ENCODE results near the gene AGAP1.
A peak's percentile ranks its signal among the peaks of the same experiment; 100 is the strongest.

Gene AGAP1

DNA sequence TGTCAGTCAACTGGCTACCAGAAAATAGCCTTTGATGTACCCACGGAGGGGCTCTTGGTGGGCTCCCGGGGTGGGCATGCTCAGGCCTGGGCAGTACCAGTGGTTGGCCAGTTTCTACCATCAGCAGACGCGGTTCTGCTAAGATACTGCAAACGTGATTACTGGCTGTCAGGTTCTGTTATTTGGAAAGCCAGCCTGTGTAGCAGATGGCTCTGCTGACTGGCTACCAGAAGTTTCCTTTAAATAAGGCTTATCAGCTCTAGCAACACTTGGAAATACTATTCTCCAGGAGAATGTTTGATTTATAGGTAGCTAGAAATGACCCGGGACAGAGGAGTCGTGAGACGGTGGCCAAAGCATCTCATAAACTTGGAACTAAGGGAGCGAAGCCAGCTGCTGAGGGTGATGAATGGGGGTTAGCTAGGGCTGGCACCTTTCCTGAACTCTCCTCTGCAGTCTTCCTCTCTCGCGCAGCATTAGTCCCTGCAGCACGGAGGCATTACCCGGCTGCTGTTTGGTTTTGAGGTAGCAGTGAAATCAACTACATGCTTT lies 171.9 kb downstream of the AGAP1 start:
- DNase-seq (ENCODE audit: low read depth): peak; percentile 53

DNA sequence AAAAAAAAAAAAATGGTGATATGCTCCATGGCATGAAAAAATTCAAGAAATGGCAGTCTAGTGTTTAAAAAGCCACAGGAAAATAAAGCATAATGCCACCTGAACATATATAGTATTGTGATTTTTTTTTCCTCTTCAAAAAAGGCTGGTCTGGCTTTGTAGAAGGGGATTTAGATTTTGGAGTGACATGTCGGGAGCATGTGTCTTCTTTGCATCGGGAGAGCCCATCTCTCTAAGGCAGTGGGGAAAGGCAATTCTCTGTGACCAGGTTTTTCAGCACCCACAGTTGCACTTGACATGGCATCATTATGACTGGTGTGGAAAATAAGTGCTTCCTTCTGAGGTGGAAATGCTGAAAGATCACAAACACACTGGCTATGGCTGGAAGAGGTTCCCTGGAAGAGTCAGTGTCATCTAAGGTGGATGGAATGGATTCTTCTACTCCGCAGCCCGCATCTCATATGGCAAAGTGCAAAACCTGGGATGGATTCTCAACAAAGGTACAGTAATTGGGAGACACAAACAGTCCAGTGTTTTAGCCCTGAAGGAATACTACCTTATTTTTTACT lies 172.5 kb downstream of the AGAP1 start:
- DNase-seq (ENCODE audit: low read depth): peak; percentile 86

DNA sequence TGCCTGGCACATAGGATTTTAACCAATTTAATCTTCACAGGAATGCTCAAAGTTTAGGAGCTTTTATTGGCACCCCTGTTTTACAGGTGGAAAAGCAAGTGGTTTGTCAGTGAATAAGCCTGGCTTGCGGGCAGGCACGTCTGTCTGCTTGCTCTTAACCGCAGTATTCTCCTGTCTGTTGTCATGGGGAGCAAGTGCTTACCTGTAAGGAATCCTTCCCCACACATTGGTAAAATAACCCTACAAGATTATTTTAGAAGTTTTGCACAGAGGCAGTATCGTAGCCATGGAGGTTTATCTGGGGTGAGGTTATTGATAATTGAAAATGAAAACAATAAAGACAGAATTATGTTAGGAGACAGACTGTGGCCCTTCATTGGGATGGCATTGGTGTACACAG lies 174.9 kb downstream of the AGAP1 start:
- no peak for DNase-seq (ENCODE audit: low read depth)

DNA sequence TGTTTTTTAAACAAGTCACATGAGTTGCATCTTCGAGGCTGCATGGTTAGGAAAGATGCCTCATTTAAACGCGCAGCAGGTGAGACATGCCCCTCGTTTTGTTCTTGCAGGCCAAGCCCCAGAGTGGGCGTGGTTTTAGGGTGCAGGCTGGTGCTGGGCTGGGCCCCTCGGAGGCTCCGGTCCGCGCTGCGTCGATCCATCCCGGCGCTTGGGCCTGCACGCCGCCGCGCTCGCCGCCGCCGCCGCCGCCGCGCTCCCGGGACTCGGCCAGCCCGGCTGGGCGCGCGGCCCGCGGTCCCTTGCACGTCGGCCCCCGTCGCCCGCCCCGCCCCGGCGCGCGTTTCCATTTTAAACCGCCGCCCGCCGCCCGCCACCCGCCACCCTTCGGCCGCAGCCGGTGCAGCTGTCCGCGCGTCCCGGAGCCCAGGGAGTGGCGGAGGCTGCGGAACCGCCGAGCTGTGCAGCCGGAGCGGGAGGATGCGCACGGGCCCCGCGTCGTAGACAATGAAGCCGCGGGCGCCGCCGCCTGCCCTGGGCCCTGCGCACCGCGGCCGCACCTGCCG lies 175.5 kb downstream of the AGAP1 start:
- peak; percentile 67 for DNase-seq (ENCODE audit: low read depth)

GRCh38 chr2:235669983-235670962 lies 176.4 kb downstream of the AGAP1 start:
- DNase-seq (ENCODE audit: low read depth): peak; percentile 79

GRCh38 chr2:235670974-235671787 lies 177.3 kb downstream of the AGAP1 start:
- no peak for DNase-seq (ENCODE audit: low read depth)

GRCh38 chr2:235672720-235673119 lies 178.9 kb downstream of the AGAP1 start:
- DNase-seq (ENCODE audit: low read depth): no peak

GRCh38 chr2:235674146-235674545 lies 180.3 kb downstream of the AGAP1 start:
- no peak for DNase-seq (ENCODE audit: low read depth)

GRCh38 chr2:235674812-235675211 lies 181.0 kb downstream of the AGAP1 start:
- no peak for DNase-seq (ENCODE audit: low read depth)

DNA sequence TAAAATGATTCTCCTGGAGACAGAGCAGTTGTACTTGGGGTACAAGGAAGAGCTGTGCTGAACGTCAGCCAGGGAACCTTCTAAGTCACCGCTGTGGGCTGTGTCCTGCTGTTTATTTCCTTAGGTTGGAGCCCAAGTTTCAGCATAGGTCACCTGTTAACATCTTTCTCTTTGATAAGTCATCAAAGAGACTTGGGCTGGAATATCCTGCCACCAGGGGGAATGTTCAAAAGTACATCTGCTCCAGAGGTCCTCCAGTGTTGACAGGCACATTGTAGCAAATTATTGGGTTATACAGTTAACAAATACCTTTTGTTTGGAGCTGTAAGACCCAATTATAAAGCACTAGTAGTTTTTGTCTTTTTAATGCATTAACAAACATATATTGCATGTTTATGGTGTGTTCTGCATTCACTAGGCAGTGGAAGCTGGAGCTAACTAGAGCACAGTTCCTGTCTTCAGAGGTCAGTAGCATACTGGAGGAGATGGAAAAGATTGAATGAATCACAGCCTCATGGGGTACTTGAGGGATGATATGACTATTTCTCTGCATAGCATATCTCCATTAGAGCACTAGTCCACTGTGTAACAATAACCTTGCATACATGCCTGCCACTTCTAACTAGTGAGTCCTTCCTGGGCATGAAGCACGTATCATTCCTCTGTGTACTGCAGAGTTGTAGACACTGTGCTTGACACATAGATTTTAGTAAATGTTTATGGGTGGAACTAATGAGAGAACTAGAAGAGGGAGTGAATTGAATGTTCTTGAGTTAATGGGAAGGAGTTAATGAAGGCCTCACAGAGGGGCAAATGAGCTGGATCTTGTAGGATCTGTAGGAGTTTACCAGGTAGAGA lies 182.1 kb downstream of the AGAP1 start:
- peak; percentile 54 for DNase-seq (ENCODE audit: low read depth)

GRCh38 chr2:235676536-235676799 lies 182.6 kb downstream of the AGAP1 start:
- no peak for DNase-seq (ENCODE audit: low read depth)

DNA sequence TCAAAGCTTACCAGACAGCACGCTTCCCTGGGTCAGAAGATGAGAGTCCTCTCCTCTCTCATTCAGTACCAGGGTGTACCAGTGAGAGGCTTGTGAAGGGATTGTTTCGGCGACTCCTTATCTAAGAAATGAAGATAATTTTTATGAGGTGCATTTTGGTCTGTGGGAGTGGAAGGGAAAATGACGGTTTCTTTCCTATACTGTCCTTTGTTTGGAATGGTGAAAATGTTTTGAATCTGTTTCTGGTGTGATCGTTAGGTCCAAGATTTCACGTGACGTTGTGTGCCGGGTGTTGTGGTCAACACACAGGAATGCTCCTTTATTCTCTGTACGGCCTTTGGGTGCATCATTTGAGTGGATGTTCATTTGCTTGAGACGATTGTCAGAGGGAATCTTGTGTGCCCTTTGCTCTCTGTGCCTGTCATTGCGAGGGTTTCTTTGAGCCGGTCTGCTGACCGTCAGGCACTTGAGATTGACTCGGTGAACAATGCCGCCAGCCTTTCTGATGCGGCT lies 183.5 kb downstream of the AGAP1 start:
- no peak for DNase-seq (ENCODE audit: low read depth)

DNA sequence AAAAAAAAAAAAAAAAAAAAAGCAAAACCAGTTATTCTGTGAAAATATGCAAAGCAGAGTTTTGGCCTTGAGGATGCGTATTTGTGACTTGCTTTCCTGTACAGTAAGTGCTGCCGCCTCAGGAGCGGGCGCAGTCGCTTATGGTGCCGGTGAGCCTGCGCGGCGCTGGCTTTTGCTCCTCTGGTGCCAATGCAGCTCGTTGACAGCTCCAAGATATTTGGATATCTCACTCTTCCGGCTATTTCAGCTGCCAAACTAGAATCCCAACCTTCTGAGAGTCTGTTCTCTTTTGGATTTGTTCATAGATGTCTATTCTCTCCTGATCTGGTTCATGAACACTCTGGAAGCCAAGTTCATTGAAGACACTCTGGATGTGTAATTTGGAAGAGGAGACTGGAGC lies 184.1 kb downstream of the AGAP1 start:
- no peak for DNase-seq (ENCODE audit: low read depth)

GRCh38 chr2:235678712-235679111 lies 184.9 kb downstream of the AGAP1 start:
- no peak for DNase-seq (ENCODE audit: low read depth)

DNA sequence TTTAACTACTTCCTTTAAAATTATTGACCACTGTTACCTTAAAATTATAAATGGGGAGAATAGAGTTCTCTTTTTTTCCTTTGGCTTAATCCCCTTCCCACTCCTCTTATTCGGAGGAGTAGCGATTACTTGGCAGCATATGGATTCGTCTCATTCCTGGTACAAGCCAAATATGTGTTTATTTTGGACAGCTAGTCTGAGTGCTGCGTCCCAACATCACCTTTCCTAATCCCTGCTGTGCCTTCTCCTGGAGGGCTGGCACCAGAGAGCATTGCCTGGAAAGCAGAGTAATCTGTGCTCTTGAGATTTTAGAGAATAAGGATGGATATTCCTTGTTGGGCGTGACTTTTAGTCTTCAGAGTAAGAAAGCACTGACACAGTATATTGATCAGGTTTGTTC lies 185.6 kb downstream of the AGAP1 start:
- no peak for DNase-seq (ENCODE audit: low read depth)

- no peak for DNase-seq (ENCODE audit: low read depth)
These were observed 191.3 kb downstream of the AGAP1 start for GRCh38 chr2:235685024-235685721.

GRCh38 chr2:235688511-235689426 lies 194.9 kb downstream of the AGAP1 start:
- DNase-seq (ENCODE audit: low read depth): no peak

DNA sequence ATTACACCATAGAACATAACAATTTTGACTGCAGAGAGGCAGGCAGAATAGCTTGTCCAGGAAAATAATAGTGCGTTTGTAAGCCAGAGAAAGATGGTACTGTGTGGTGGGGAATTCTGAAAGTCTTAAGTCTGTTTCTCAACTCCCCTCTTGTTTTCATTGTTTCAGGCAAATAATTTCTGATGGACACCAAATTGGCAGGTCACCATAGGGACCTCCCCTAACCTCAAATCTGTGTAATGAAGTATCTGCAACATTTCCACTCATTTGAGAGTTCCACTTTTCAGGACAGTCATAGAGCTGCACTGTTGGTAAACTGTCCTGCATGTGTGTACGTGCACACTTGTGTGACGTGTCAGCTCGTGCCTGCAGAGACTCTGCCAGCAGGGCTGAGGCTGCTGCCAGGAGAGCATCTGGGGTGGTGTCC lies 195.6 kb downstream of the AGAP1 start:
- no peak for DNase-seq (ENCODE audit: low read depth)

DNA sequence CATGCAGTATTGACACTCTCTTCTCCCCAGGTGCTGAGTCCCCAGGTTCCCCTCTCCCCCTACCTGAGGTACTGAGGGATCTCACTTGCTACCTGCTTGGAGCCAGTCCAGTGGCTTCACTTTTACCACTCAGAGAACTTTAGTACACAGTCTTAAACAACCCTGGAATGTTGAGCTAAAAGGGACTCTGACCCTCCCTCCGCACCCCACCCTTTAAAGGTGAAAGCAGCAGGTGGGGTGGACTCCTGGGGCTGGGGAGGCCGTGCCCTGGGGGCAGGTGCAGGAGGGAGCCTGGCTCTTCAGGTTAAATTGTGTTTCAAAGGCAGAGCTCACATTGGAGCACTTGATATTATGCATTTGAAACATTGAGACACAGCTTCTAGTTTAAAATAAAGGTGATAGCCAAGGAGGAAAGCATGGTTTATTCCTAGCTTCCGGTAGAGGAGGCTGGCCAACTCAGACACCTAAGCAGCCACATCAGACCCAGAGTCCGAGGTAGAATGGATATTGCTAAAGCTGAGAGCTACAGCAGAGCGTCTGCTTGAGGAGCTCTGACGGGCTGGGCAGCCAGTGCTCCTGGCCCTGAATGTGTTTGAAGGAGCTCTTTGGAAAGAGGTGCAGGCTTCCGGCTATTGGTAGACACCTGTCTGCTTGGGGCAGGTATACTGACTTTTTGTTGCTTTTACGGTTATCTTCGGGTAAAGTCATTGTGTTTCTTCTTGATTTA lies 196.4 kb downstream of the AGAP1 start:
- DNase-seq (ENCODE audit: low read depth): no peak

Measured in EH (cell line).